CD4-positive, alpha-beta T cell (primary cell): Measurements from ENCODE around the gene DHCR7. TPM values are rescaled to one million over a fixed set of nuclear protein-coding genes. Genes with fewer than 3 reads are reported as not detected.

Experiments used
- ATAC-seq: fragments of 200-7000 bp; cut with Tn5 transposase; one replicate; pipeline ENCODE4 v1.10.0; 2022; ENCODE audit warnings: mild to moderate bottlenecking; ENCODE audit not compliant: poor library complexity
- CTCF ChIA-PET: fragments of 350-600 bp; sonication (Branson Sonifier 250); formaldehyde crosslinking; loops from one replicate; lab custom pipeline; 2021; ENCODE audit warnings: antibody characterized with exemption, inconsistent platforms; lab: Charles Lee
- POLR2A ChIA-PET: fragments of 350-600 bp; sonication (Branson Sonifier 250); formaldehyde crosslinking; loops from one replicate; lab custom pipeline; 2021; ENCODE audit warnings: antibody characterized with exemption, inconsistent platforms; lab: Charles Lee
- DNase-seq, 14 experiments: peaks; one replicate each; pipeline ENCODE4 v3.0.0-alpha.2; 2013 to 2020; ENCODE audit warnings: mixed read lengths in 2 of 14
- H3K27ac ChIP-seq, 2 donors: one replicate each; pipeline versions ENCODE4 v1.5.1 to v1.7.0; 2013; ENCODE audit warnings: low read length in 2 of 2, low read depth in 1 of 2, mild to moderate bottlenecking in 1 of 2
- H3K27me3 ChIP-seq, 2 experiments: 1 replicate in 1 of 2; 2 replicates in 1 of 2; pipeline versions ENCODE4 v1.6.1 to v1.7.0; 2013; ENCODE audit warnings: low read length in 2 of 2, control low read depth in 1 of 2, mild to moderate bottlenecking in 1 of 2, moderate library complexity in 1 of 2; ENCODE audit not compliant: insufficient read depth in 2 of 2, control insufficient read depth in 1 of 2
- H3K36me3 ChIP-seq: one replicate; pipeline ENCODE4 v1.6.1; 2013; ENCODE audit warnings: low read length, control low read depth; ENCODE audit not compliant: insufficient read depth
- H3K4me1 ChIP-seq: one replicate; pipeline ENCODE4 v1.6.1; 2013; ENCODE audit warnings: low read length, control low read depth; ENCODE audit not compliant: insufficient read depth
- H3K4me3 ChIP-seq: one replicate; pipeline ENCODE4 v1.5.1; 2013; ENCODE audit warnings: mild to moderate bottlenecking, low read length, moderate library complexity
- H3K9me3 ChIP-seq, 2 experiments: 1 replicate in 1 of 2; 2 replicates in 1 of 2; pipeline versions ENCODE4 v1.6.1 to v1.7.0; 2013; ENCODE audit warnings: low read length in 2 of 2, mild to moderate bottlenecking in 2 of 2, control low read depth in 1 of 2, moderate library complexity in 1 of 2; ENCODE audit not compliant: control insufficient read depth in 1 of 2, insufficient read depth in 1 of 2
- H3K27ac Mint-ChIP-seq: one replicate; pipeline ENCODE4 v1.8.0; 2020; ENCODE audit warnings: mixed read lengths
- H3K27me3 Mint-ChIP-seq: one replicate; pipeline ENCODE4 v1.8.0; 2021; ENCODE audit warnings: mixed read lengths
- H3K36me3 Mint-ChIP-seq: one replicate; pipeline ENCODE4 v1.8.0; 2021; ENCODE audit warnings: low read depth, mixed read lengths
- H3K4me1 Mint-ChIP-seq: one replicate; pipeline ENCODE4 v1.8.0; 2021; ENCODE audit warnings: low read depth, mixed read lengths
- H3K4me3 Mint-ChIP-seq: one replicate; pipeline ENCODE4 v1.8.0; 2020; ENCODE audit warnings: mild to moderate bottlenecking, mixed read lengths
- H3K9me3 Mint-ChIP-seq: one replicate; pipeline ENCODE4 v1.8.0; 2020; ENCODE audit warnings: mixed read lengths
- CTCF ChIP-seq: fragments of 200-600 bp; IDR thresholded peaks from one replicate; pipeline ENCODE4 v1.8.0; 2022; ENCODE audit warnings: antibody characterized with exemption, mild to moderate bottlenecking
- intact Hi-C, 2 experiments: fragments of 100-400 bp; cut with DNase I in 1 of 2; cut with micrococcal nuclease in 1 of 2; formaldehyde crosslinking; loops; one replicate each; pipeline versions ENCODE4 v1.15.1 to v1.9.0; 2023 to 2025; cut with DNase I, micrococcal nuclease
- total RNA-seq, 174 experiments: library from RNA in 2 of 174; stranded (reverse) in 2 of 174; gene quantifications; one replicate each; pipeline ENCODE4 v1.2.3 and lab custom pipeline; 2021 to 2026

The DHCR7 gene
- total RNA-seq, 2 experiments from 2014 or later: 30.2 to 30.6 TPM

- DNase-seq (no peak), ATAC-seq (no peak)
- H3K4me3 Mint-ChIP-seq: peak overlapping the region; percentile 93
- H3K9me3 Mint-ChIP-seq: no peaks in the 10 kb centered on the region
- H3K27me3 Mint-ChIP-seq: no peaks in the 10 kb centered on the region
- no peaks in the 10 kb centered on the region for H3K9me3 ChIP-seq
- H3K4me1 ChIP-seq: peaks cover 61% of the 10 kb centered on the region
- H3K4me1 Mint-ChIP-seq: peaks cover 70% of the 10 kb centered on the region
- peak overlapping the region in 1 of 2 donors; percentile 77 for H3K27ac ChIP-seq
- ChIA-PET POLR2A (no interaction called here), CTCF (no interaction called here)
- peaks cover 50% of the 10 kb centered on the region for H3K36me3 Mint-ChIP-seq
- intact Hi-C loops: loop anchor here in 1 of 2 experiments (5.0 to 10.0 kb wide), 4 partner anchors 342 to 1248 kb away; partner anchors contain the start of genes CTTN, FADD and INPPL1
- H3K4me3 ChIP-seq: no peak overlapping the region
- peaks cover 7% of the 10 kb centered on the region for H3K36me3 ChIP-seq
- H3K27ac Mint-ChIP-seq: peak overlapping the region; percentile 95
- no peaks in the 10 kb centered on the region for H3K27me3 ChIP-seq
- no peak for TF ChIP-seq CTCF
Observed at GRCh38 chr11:71450507-71450906, 2.3 kb upstream of the DHCR7 start.

GRCh38 chr11:71449596-71449995 is 1.4 kb upstream of the DHCR7 start:
- H3K27me3 ChIP-seq: no peaks in the 10 kb centered on the region
- peaks cover 49% of the 10 kb centered on the region for H3K36me3 Mint-ChIP-seq
- ChIA-PET POLR2A (no interaction called here), CTCF (no interaction called here)
- intact Hi-C loops: loop anchor here in 1 of 2 experiments (5.0 kb wide), 3 partner anchors 478 to 1772 kb away; partner anchors contain the start of genes LTO1, RNF121 and XNDC1N
- peaks cover 55% of the 10 kb centered on the region for H3K4me1 ChIP-seq
- H3K36me3 ChIP-seq: no peaks in the 10 kb centered on the region
- no peaks in the 10 kb centered on the region for H3K27me3 Mint-ChIP-seq
- peak overlapping the region in 1 of 2 donors; percentile 11 for H3K27ac ChIP-seq
- peak in 2 of 14 experiments; percentile 13 to 25 for DNase-seq
- peaks cover 64% of the 10 kb centered on the region for H3K4me1 Mint-ChIP-seq
- H3K27ac Mint-ChIP-seq: peak overlapping the region; percentile 95
- H3K4me3 Mint-ChIP-seq: peak overlapping the region; percentile 90
- no peak for ATAC-seq
- TF ChIP-seq CTCF: no peak
- H3K4me3 ChIP-seq: peak overlapping the region; percentile 99
- H3K9me3 ChIP-seq: no peaks in the 10 kb centered on the region
- no peaks in the 10 kb centered on the region for H3K9me3 Mint-ChIP-seq

GRCh38 chr11:71447791-71448256 is 369 bp downstream of the DHCR7 start:
- Mint-ChIP-seq H3K27ac (peak overlapping the region; percentile 95), H3K4me1 (peaks cover 54% of the 10 kb centered on the region), H3K36me3 (peaks cover 57% of the 10 kb centered on the region), H3K9me3 (no peaks in the 10 kb centered on the region), H3K4me3 (peak overlapping the region; percentile 90), H3K27me3 (no peaks in the 10 kb centered on the region)
- peaks cover 10% of the 10 kb centered on the region for H3K36me3 ChIP-seq
- no peaks in the 10 kb centered on the region for H3K27me3 ChIP-seq
- DNase-seq (peak in 13 of 14 experiments; percentile 11 to 67 (median 33)), ATAC-seq (peak; percentile 15)
- CTCF ChIA-PET: no interaction called here
- POLR2A ChIA-PET: interaction anchor here (0.9 kb wide), 1 partner anchor 29 kb away, joined by 3 read pairs; no protein-coding TSS in a partner anchor
- H3K27ac ChIP-seq: peak overlapping the region; percentile 2 to 78
- H3K4me3 ChIP-seq: peak overlapping the region; percentile 99
- peaks cover 40% of the 10 kb centered on the region for H3K4me1 ChIP-seq
- H3K9me3 ChIP-seq: no peaks in the 10 kb centered on the region
- TF ChIP-seq CTCF: no peak
- intact Hi-C loops: loop anchor here in 1 of 2 experiments (5.0 kb wide), 3 partner anchors 479 to 1771 kb away; partner anchors contain the start of genes LTO1, RNF121 and XNDC1N
